ENCODE measurements around the gene SLC35E2B. TPM values are rescaled to one million over a fixed set of nuclear protein-coding genes. Genes with fewer than 3 reads are reported as not detected.

SLC35E2B gene
- total and polyA plus RNA-seq, 2 of the 13 experiments (the other 11 are each of a cell fraction or from before 2014, with no cell fraction given) = 14.1 to 19.7 TPM

DNA sequence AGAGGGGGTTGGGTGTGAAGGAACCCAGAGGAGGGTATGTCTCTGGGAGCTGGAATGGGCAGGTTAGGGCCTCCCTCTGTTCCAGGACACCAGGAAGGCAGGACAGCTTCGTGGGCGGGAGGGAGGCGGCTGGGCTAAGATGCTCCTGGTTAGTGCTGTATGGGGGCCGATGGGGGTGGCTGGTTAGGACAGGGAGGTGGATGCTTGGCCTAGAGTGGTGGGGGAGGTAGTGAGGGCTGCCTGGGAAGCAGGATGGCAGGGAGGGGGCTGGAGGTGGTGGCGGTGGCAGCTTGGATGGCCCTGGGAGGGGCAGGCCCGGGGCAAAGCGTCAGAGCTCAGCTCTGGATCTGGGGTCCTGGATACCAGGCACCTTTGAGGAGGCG, 66.8 kb downstream of the SLC35E2B start:
- Histone ChIP-seq H3K36me3 (replicated peaks in 1 of 2; ENCODE audit: control insufficient read depth in 1 of 2, insufficient read depth in 2 of 2, low read length in 2 of 2) (peaks cover 0 to 2% of the 10 kb centered on the region in 2 experiments; a peak in 1 of 5 replicates), H4K20me1 (ENCODE audit: insufficient read depth, low read length) (no peaks in the 10 kb centered on the region), H3K4me3 (replicated peaks in 1 of 3; ENCODE audit: insufficient read depth in 1 of 3, low read depth in 2 of 3, low read length in 3 of 3) (no peak overlapping the region), H3K9me3 (ENCODE audit: low read length) (no peaks in the 10 kb centered on the region), H3K4me2 (ENCODE audit: low read depth, low read length) (no peak overlapping the region), H2AFZ (ENCODE audit: low read length) (no peak overlapping the region), H3K27me3 (ENCODE audit: control insufficient read depth in 1 of 2, insufficient read depth in 2 of 2, low read length in 2 of 2) (no peaks in the 10 kb centered on the region), H3K9ac (ENCODE audit: insufficient read depth, low read depth, low read length) (no peak overlapping the region), H3K27ac (ENCODE audit: extremely low read length, insufficient read depth, low read length) (no peak overlapping the region), H3K79me2 (ENCODE audit: insufficient read depth, low read length) (no peaks in the 10 kb centered on the region), H3K4me1 (ENCODE audit: insufficient read depth, low read length) (no peaks in the 10 kb centered on the region)
- CTCF ChIA-PET (ENCODE audit: low intra/inter-chr PET ratio, low total read pairs) = no interaction called here
- no TSS peak for BruUV-seq (replicated peaks)
- intact Hi-C loops (cut with micrococcal nuclease; ENCODE audit: unreplicated experiment) = no loop called here
- no peak for ATAC-seq
- DNase-seq (ENCODE audit: low spot score) = no peak
- in situ Hi-C loops (cut with HindIII; ENCODE audit: extremely low pct_ligation_motif_present, low pct_unique_long_range_greater_than_20kb) = no loop called here
- FAIRE-seq = no peak
- TF ChIP-seq ZNF501 (CRISPR knock-in tag; IDR thresholded peaks at IDR 0.05) (no peak), SRSF9 (IDR thresholded peaks at IDR 0.05; ENCODE audit: borderline replicate concordance, insufficient read depth, low read depth, low read length, poor library complexity, severe bottlenecking) (no peak), MZF1 (CRISPR knock-in tag; IDR thresholded peaks at IDR 0.05; ENCODE audit: borderline replicate concordance) (no peak)
- POLR2A ChIA-PET = no interaction called here
- WGBS (ENCODE audit: low lambda C conversion rate) = 92% methylated on average over 7 of the region's 8 CpGs

DNA sequence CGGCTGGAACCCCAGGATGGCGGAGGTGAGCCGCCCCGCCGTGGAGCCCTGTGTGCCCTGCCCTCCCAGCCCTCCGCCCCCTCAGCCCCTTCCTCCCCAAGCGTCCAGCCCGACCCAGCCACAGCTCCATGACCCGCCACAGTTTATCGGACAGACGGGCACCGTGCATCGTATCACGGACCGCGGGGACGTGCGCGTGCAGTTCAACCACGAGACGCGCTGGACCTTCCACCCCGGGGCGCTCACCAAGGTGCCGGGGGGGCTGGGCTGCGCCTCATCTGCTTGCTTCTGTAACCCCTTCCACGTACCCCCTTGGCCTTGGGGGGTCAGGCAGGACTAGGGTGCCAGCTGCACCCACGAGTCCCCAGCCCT, 67.2 kb downstream of the SLC35E2B start:
- H3K36me3 ChIP-seq (replicated peaks in 1 of 2; ENCODE audit: control insufficient read depth in 1 of 2, insufficient read depth in 2 of 2, low read length in 2 of 2) = peaks cover 0 to 2% of the 10 kb centered on the region in 2 experiments; a peak in 1 of 5 replicates
- H2AFZ ChIP-seq (ENCODE audit: low read length) = no peak overlapping the region
- BruUV-seq (replicated peaks) = no TSS peak
- intact Hi-C loops (cut with micrococcal nuclease; ENCODE audit: unreplicated experiment) (no loop called here), in situ Hi-C loops (cut with HindIII; ENCODE audit: extremely low pct_ligation_motif_present, low pct_unique_long_range_greater_than_20kb) (no loop called here)
- no peaks in the 10 kb centered on the region for H4K20me1 ChIP-seq (ENCODE audit: insufficient read depth, low read length)
- FAIRE-seq (no peak), ATAC-seq (no peak), DNase-seq (ENCODE audit: low spot score) (no peak)
- ChIA-PET POLR2A (no interaction called here), CTCF (ENCODE audit: low intra/inter-chr PET ratio, low total read pairs) (no interaction called here)
- no peaks in the 10 kb centered on the region for H3K27me3 ChIP-seq (ENCODE audit: control insufficient read depth in 1 of 2, insufficient read depth in 2 of 2, low read length in 2 of 2)
- no peaks in the 10 kb centered on the region for H3K9me3 ChIP-seq (ENCODE audit: low read length)
- H3K4me1 ChIP-seq (ENCODE audit: insufficient read depth, low read length) = no peaks in the 10 kb centered on the region
- H3K79me2 ChIP-seq (ENCODE audit: insufficient read depth, low read length) = no peaks in the 10 kb centered on the region
- no peak overlapping the region for H3K4me3 ChIP-seq (replicated peaks in 1 of 3; ENCODE audit: insufficient read depth in 1 of 3, low read depth in 2 of 3, low read length in 3 of 3)
- H3K4me2 ChIP-seq (ENCODE audit: low read depth, low read length) = no peak overlapping the region
- over 99% methylated on average over 26 of the region's 28 CpGs for WGBS (ENCODE audit: low lambda C conversion rate)
- H3K27ac ChIP-seq (ENCODE audit: extremely low read length, insufficient read depth, low read length) = no peak overlapping the region
- no peak overlapping the region for H3K9ac ChIP-seq (ENCODE audit: insufficient read depth, low read depth, low read length)
- TF ChIP-seq ZNF264 (CRISPR knock-in tag; IDR thresholded peaks at IDR 0.05) (no peak), ZNF790 (CRISPR knock-in tag; IDR thresholded peaks at IDR 0.05; ENCODE audit: borderline replicate concordance) (no peak), ZXDC (CRISPR knock-in tag; IDR thresholded peaks at IDR 0.05) (no peak), SIX4 (CRISPR knock-in tag; IDR thresholded peaks at IDR 0.05) (no peak), MBNL3 (CRISPR knock-in tag; conservative IDR thresholded peaks at IDR 0.05) (no peak), ZNF543 (CRISPR knock-in tag; IDR thresholded peaks at IDR 0.05) (no peak)
- TF ChIP-seq, protein P1, sequence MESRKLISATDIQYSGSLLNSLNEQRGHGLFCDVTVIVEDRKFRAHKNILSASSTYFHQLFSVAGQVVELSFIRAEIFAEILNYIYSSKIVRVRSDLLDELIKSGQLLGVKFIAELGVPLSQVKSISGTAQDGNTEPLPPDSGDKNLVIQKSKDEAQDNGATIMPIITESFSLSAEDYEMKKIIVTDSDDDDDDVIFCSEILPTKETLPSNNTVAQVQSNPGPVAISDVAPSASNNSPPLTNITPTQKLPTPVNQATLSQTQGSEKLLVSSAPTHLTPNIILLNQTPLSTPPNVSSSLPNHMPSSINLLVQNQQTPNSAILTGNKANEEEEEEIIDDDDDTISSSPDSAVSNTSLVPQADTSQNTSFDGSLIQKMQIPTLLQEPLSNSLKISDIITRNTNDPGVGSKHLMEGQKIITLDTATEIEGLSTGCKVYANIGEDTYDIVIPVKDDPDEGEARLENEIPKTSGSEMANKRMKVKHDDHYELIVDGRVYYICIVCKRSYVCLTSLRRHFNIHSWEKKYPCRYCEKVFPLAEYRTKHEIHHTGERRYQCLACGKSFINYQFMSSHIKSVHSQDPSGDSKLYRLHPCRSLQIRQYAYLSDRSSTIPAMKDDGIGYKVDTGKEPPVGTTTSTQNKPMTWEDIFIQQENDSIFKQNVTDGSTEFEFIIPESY (CRISPR knock-in tag; IDR thresholded peaks at IDR 0.05) = no peak
- TF ChIP-seq, protein P2, sequence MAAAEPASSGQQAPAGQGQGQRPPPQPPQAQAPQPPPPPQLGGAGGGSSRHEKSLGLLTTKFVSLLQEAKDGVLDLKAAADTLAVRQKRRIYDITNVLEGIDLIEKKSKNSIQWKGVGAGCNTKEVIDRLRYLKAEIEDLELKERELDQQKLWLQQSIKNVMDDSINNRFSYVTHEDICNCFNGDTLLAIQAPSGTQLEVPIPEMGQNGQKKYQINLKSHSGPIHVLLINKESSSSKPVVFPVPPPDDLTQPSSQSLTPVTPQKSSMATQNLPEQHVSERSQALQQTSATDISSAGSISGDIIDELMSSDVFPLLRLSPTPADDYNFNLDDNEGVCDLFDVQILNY (CRISPR knock-in tag; conservative IDR thresholded peaks at IDR 0.05) = no peak

All from HepG2 (cell line).